Measurements from ENCODE around the gene WASF3. TPM values are rescaled to one million over a fixed set of nuclear protein-coding genes. Genes with fewer than 3 reads are reported as not detected.

WASF3 gene
- total RNA-seq, 3 donors from 2014 or later (not counting 1 experiment from before 2014, with no cell fraction given), result 0.61 TPM; not detected in 2

DNA sequence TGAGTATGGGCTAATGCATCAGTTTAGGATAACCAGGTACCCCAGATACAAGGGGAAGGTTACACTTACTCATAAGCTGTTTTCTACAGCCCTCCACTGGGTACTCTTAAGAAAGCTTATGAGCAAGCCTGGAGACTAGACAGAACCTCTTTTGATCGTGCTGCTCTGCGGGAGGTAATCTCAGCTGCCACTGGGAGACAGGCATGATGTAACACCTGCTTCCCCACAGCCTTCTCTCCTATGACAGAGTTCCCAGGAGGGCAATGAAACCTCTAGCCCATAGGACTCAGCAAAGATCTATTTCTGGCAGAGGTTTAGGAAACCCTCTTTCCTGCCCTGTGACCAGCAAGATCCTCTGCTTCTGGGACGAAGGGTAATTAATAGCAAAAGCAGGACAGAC lies 65.6 kb downstream of the WASF3 start:
- H3K9me3 ChIP-seq (ENCODE audit: control insufficient read depth, insufficient read depth, low read length), result peaks cover 6% of the 10 kb centered on the region
- H3K9me3 Mint-ChIP-seq, result peaks cover 3 to 11% of the 10 kb centered on the region in 2 donors
- no peaks in the 10 kb centered on the region for H3K4me1 ChIP-seq (ENCODE audit: control insufficient read depth, insufficient read depth, low read length)
- DNase-seq (no peak), ATAC-seq (no peak)
- no peaks in the 10 kb centered on the region for H3K36me3 ChIP-seq (ENCODE audit: control insufficient read depth, insufficient read depth, low read length)
- H3K4me1 Mint-ChIP-seq, result no peaks in the 10 kb centered on the region
- TF ChIP-seq, protein P1, sequence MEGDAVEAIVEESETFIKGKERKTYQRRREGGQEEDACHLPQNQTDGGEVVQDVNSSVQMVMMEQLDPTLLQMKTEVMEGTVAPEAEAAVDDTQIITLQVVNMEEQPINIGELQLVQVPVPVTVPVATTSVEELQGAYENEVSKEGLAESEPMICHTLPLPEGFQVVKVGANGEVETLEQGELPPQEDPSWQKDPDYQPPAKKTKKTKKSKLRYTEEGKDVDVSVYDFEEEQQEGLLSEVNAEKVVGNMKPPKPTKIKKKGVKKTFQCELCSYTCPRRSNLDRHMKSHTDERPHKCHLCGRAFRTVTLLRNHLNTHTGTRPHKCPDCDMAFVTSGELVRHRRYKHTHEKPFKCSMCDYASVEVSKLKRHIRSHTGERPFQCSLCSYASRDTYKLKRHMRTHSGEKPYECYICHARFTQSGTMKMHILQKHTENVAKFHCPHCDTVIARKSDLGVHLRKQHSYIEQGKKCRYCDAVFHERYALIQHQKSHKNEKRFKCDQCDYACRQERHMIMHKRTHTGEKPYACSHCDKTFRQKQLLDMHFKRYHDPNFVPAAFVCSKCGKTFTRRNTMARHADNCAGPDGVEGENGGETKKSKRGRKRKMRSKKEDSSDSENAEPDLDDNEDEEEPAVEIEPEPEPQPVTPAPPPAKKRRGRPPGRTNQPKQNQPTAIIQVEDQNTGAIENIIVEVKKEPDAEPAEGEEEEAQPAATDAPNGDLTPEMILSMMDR (IDR thresholded peaks at IDR 0.05), result no peak
- no peak overlapping the region for H3K27ac ChIP-seq (ENCODE audit: low read length)
- H3K4me3 ChIP-seq (ENCODE audit: low read length), result no peak overlapping the region
- intact Hi-C loops (cut with micrococcal nuclease), result no loop called here
- H3K4me3 Mint-ChIP-seq, result no peak overlapping the region
- peaks cover 0 to 3% of the 10 kb centered on the region in 2 donors for H3K27me3 Mint-ChIP-seq (ENCODE audit: low read depth in 2 of 2)
- H3K27me3 ChIP-seq (ENCODE audit: control insufficient read depth, insufficient read depth, low read length), result no peaks in the 10 kb centered on the region
- peaks cover 13% of the 10 kb centered on the region for H3K36me3 Mint-ChIP-seq
- 58% methylated on average over 3 of the region's 3 CpGs for WGBS (ENCODE audit: insufficient coverage)
- H3K27ac Mint-ChIP-seq, result no peak overlapping the region

DNA sequence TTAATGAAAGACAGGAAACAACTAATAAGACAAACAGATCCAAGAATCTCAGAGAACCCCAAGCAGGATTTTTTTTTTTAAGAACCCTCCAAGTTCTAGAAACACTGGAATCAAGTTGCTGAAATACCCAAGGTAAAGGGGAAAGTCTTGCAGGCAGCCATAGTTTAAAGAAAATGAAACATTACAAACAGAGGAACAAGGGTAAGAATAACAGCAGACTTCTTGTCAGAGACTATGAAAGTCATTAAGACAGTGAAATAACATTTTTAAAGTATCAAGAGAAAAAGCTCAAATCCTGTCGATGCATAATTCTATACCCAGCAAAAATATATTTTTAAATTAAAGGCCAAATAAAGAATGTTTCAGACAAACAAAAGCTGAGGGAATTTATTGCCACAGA lies 67.1 kb downstream of the WASF3 start:
- Histone ChIP-seq H3K9me3 (ENCODE audit: control insufficient read depth, insufficient read depth, low read length) (peaks cover 6% of the 10 kb centered on the region), H3K27me3 (ENCODE audit: control insufficient read depth, insufficient read depth, low read length) (no peaks in the 10 kb centered on the region), H3K4me1 (ENCODE audit: control insufficient read depth, insufficient read depth, low read length) (no peaks in the 10 kb centered on the region), H3K4me3 (ENCODE audit: low read length) (no peak overlapping the region), H3K27ac (ENCODE audit: low read length) (no peak overlapping the region), H3K36me3 (ENCODE audit: control insufficient read depth, insufficient read depth, low read length) (no peaks in the 10 kb centered on the region)
- DNase-seq, result no peak
- TF ChIP-seq, protein P1 (IDR thresholded peaks at IDR 0.05), result no peak
- Mint-ChIP-seq H3K9me3 (peaks cover 3 to 11% of the 10 kb centered on the region in 2 donors), H3K4me3 (no peak overlapping the region), H3K36me3 (peaks cover 13% of the 10 kb centered on the region), H3K27ac (no peak overlapping the region), H3K27me3 (ENCODE audit: low read depth in 2 of 2) (peaks cover 0 to 2% of the 10 kb centered on the region in 2 donors), H3K4me1 (no peaks in the 10 kb centered on the region)
- WGBS (ENCODE audit: insufficient coverage), result no CpG with 5 or more reads among the region's 1 CpG
- intact Hi-C loops (cut with micrococcal nuclease), result no loop called here
- no peak for ATAC-seq

DNA sequence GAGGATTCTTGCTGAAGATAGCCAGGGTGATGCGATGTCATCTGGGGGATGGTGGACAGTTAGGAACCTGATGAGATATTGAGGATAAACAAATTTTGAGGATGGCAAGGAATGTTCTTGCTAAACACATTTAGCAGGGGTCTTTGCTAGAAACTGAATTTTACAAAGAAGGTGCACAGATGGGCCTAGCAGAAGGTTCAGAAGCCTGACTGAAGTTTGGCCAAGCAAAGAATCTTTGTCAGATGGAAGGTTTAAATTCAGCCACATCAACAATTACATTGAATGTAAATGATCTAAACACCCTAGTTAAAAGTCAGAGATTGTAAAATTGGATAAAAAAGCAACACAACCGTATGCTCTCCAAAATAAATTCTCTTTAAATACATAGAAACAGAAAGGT lies 68.8 kb downstream of the WASF3 start:
- Mint-ChIP-seq H3K36me3 (peaks cover 13% of the 10 kb centered on the region), H3K9me3 (peaks cover 3 to 11% of the 10 kb centered on the region in 2 donors), H3K27me3 (ENCODE audit: low read depth in 2 of 2) (no peaks in the 10 kb centered on the region), H3K4me3 (no peak overlapping the region), H3K4me1 (no peaks in the 10 kb centered on the region), H3K27ac (no peak overlapping the region)
- Histone ChIP-seq H3K27ac (ENCODE audit: low read length) (no peak overlapping the region), H3K9me3 (ENCODE audit: control insufficient read depth, insufficient read depth, low read length) (peaks cover 6% of the 10 kb centered on the region), H3K4me3 (ENCODE audit: low read length) (no peak overlapping the region), H3K27me3 (ENCODE audit: control insufficient read depth, insufficient read depth, low read length) (no peaks in the 10 kb centered on the region), H3K4me1 (ENCODE audit: control insufficient read depth, insufficient read depth, low read length) (no peaks in the 10 kb centered on the region), H3K36me3 (ENCODE audit: control insufficient read depth, insufficient read depth, low read length) (no peaks in the 10 kb centered on the region)
- no peak for DNase-seq
- WGBS (ENCODE audit: insufficient coverage), result 94% methylated on average over 1 of the region's 2 CpGs
- intact Hi-C loops (cut with micrococcal nuclease), result no loop called here
- TF ChIP-seq, protein P1 (IDR thresholded peaks at IDR 0.05), result no peak
- ATAC-seq, result no peak

GRCh38 chr13:26628706-26629105 lies 71.2 kb downstream of the WASF3 start:
- H3K9me3 ChIP-seq (ENCODE audit: control insufficient read depth, insufficient read depth, low read length), result peaks cover 1% of the 10 kb centered on the region
- no peaks in the 10 kb centered on the region for H3K27me3 ChIP-seq (ENCODE audit: control insufficient read depth, insufficient read depth, low read length)
- H3K4me1 Mint-ChIP-seq, result no peaks in the 10 kb centered on the region
- DNase-seq, result no peak
- 95% methylated on average over 8 of the region's 8 CpGs for WGBS (ENCODE audit: insufficient coverage)
- TF ChIP-seq, protein P1 (IDR thresholded peaks at IDR 0.05), result no peak
- H3K4me3 Mint-ChIP-seq, result no peak overlapping the region
- H3K27ac ChIP-seq (ENCODE audit: low read length), result no peak overlapping the region
- no peak overlapping the region for H3K4me3 ChIP-seq (ENCODE audit: low read length)
- no peaks in the 10 kb centered on the region for H3K4me1 ChIP-seq (ENCODE audit: control insufficient read depth, insufficient read depth, low read length)
- no peak for ATAC-seq
- H3K27me3 Mint-ChIP-seq (ENCODE audit: low read depth in 2 of 2), result peaks cover 0 to 3% of the 10 kb centered on the region in 2 donors
- intact Hi-C loops (cut with micrococcal nuclease), result no loop called here
- no peak overlapping the region for H3K27ac Mint-ChIP-seq
- peaks cover 3 to 11% of the 10 kb centered on the region in 2 donors for H3K9me3 Mint-ChIP-seq
- H3K36me3 ChIP-seq (ENCODE audit: control insufficient read depth, insufficient read depth, low read length), result no peaks in the 10 kb centered on the region
- H3K36me3 Mint-ChIP-seq, result peaks cover 11% of the 10 kb centered on the region

All from natural killer cell (primary cell).